GM12878 (cell line): ENCODE results near the gene TRAF3IP1. TPM values are rescaled to one million over a fixed set of nuclear protein-coding genes. Genes with fewer than 3 reads are reported as not detected.

Experiments
- ATAC-seq: fragments of 200-7000 bp; cut with Tn5 transposase; 3 replicates; pipeline ENCODE4 v1.9.1; 2020; ENCODE audit warnings: mild to moderate bottlenecking, moderate library complexity
- BruUV-seq: library from RNA; stranded (reverse); fragments of 400-500 nt; replicated peaks from 2 replicates; lab custom pipeline; 2021; lab: Mats Ljungman, UMichigan
- CTCF ChIA-PET: fragments of 300-600 bp; sonication (Branson Sonifier 250); formaldehyde crosslinking; extraction: SDS; loops from one replicate; lab custom pipeline; 2021; ENCODE audit warnings: inconsistent platforms; lab: Yijun Ruan, JAX
- POLR2A ChIA-PET: fragments of 350-600 bp; formaldehyde crosslinking; extraction: SDS; loops from one replicate; lab custom pipeline; 2021; ENCODE audit warnings: inconsistent platforms; lab: Charles Lee
- RAD21 ChIA-PET: fragments of 300-600 bp; sonication (Branson Sonifier 250); formaldehyde crosslinking; loops from one replicate; lab custom pipeline; 2023; ENCODE audit warnings: antibody characterized with exemption; ENCODE audit not compliant: unreplicated experiment; lab: Charles Lee
- SMC1A ChIA-PET: fragments of 300-600 bp; sonication (Branson Sonifier 250); formaldehyde crosslinking; loops from one replicate; lab custom pipeline; 2023; ENCODE audit not compliant: unreplicated experiment, uncharacterized antibody; lab: Charles Lee
- DNase-seq: peaks from one replicate; pipeline ENCODE4 v3.0.0-alpha.2; 2011; ENCODE audit warnings: low read depth, low spot score
- FAIRE-seq: peaks from 3 replicates; lab custom pipeline; 2011; peaks lifted over from hg19 to GRCh38; lab: Jason Lieb, UNC
- H2AFZ ChIP-seq: 2 replicates; pipeline ENCODE4 v1.6.0; 2011; ENCODE audit warnings: low read depth, low read length, control low read depth; ENCODE audit not compliant: control insufficient read depth
- H3K27ac ChIP-seq: 2 replicates; pipeline ENCODE4 v1.5.1; 2011; ENCODE audit warnings: control low read depth; ENCODE audit not compliant: control insufficient read depth, insufficient read depth
- H3K27me3 ChIP-seq, 2 experiments: replicated peaks in 1 of 2; 2 replicates each; pipeline versions ENCODE4 v1.6.0 to v1.6.1; 2011; ENCODE audit warnings: low read length in 1 of 2; ENCODE audit not compliant: control insufficient read depth in 2 of 2, insufficient read depth in 2 of 2
- H3K36me3 ChIP-seq, 2 experiments: 2 replicates each; pipeline ENCODE4 v1.5.1; 2011; ENCODE audit warnings: low read length in 1 of 2; ENCODE audit not compliant: control insufficient read depth in 2 of 2, insufficient read depth in 2 of 2
- H3K4me1 ChIP-seq: 2 replicates; pipeline ENCODE4 v1.6.1; 2011; ENCODE audit warnings: mild to moderate bottlenecking, low read length, moderate library complexity, mixed read lengths; ENCODE audit not compliant: control insufficient read depth, insufficient read depth
- H3K4me2 ChIP-seq: 2 replicates; pipeline ENCODE4 v1.6.0; 2011; ENCODE audit warnings: control low read depth; ENCODE audit not compliant: control insufficient read depth, insufficient read depth
- H3K4me3 ChIP-seq: fragments of 200-600 bp; sonication (generic); 2 replicates; pipeline ENCODE4 v1.5.1; 2016
- H3K79me2 ChIP-seq: 2 replicates; pipeline ENCODE4 v1.6.0; 2011; ENCODE audit warnings: low read length; ENCODE audit not compliant: control insufficient read depth, insufficient read depth
- H3K9ac ChIP-seq: 2 replicates; pipeline ENCODE4 v1.8.0; 2011; ENCODE audit warnings: low read length, control low read depth, mixed read lengths; ENCODE audit not compliant: control insufficient read depth, insufficient read depth
- H3K9me3 ChIP-seq: replicated peaks from 3 replicates; pipeline ENCODE4 v1.5.1; 2011; ENCODE audit warnings: mild to moderate bottlenecking, low read length; ENCODE audit not compliant: control insufficient read depth, insufficient read depth
- H4K20me1 ChIP-seq: 2 replicates; pipeline ENCODE4 v1.6.0; 2011; ENCODE audit not compliant: control insufficient read depth, insufficient read depth
- CHD1 ChIP-seq: IDR thresholded peaks from 2 replicates; pipeline ENCODE4 v1.6.1; 2012; ENCODE audit warnings: low read depth, low read length, improper control_type of control experiment
- E2F4 ChIP-seq: IDR thresholded peaks from 2 replicates; pipeline ENCODE4 v1.6.1; 2012; ENCODE audit warnings: low read depth, low read length, improper control_type of control experiment
- HDAC2 ChIP-seq: fragments of 200-600 bp; sonication (generic); IDR thresholded peaks from 2 replicates; pipeline ENCODE4 v1.6.1; 2017
- IKZF1 ChIP-seq: fragments of 450-650 bp; conservative IDR thresholded peaks from 2 replicates; pipeline ENCODE4 v1.6.1; 2017; ENCODE audit warnings: antibody characterized with exemption, mild to moderate bottlenecking
- MLLT1 ChIP-seq: fragments of 450-650 bp; IDR thresholded peaks from 2 replicates; pipeline ENCODE4 v1.6.1; 2016; ENCODE audit warnings: mild to moderate bottlenecking
- NFXL1 ChIP-seq: fragments of 450-650 bp; IDR thresholded peaks from 2 replicates; pipeline ENCODE4 v1.6.1; 2017; ENCODE audit warnings: antibody characterized with exemption, mild to moderate bottlenecking, borderline replicate concordance
- TBL1XR1 ChIP-seq: IDR thresholded peaks from 2 replicates; pipeline ENCODE4 v1.6.1; 2012; ENCODE audit warnings: low read depth, low read length, improper control_type of control experiment
- TCF12 ChIP-seq: IDR thresholded peaks from 2 replicates; pipeline ENCODE4 v1.6.1; 2011; ENCODE audit warnings: low read depth, mild to moderate bottlenecking, low read length
- WGBS: methylation state at CpG from one replicate; pipeline ENCODE4 v1.1.6; 2016; ENCODE audit warnings: low lambda C conversion rate; ENCODE audit not compliant: insufficient replicate concordance, insufficient coverage; ENCODE audit errors: missing lambda C conversion rate; 5-methylcytosine and 5-hydroxymethylcytosine counted together
- in situ Hi-C: fragments of 300-500 bp; cut with MboI; formaldehyde crosslinking; loops from 9 replicates; pipeline ENCODE4 v1.14.3; 2018; ENCODE audit warnings: mixed read lengths
- intact Hi-C: fragments of 100-400 bp; cut with micrococcal nuclease; formaldehyde crosslinking; loops from one replicate; pipeline ENCODE4 v1.14.2; 2022; ENCODE audit not compliant: unreplicated experiment
- polyA plus RNA-seq, 11 experiments: library from polyadenylated mRNA; depleted of rRNA in 4 of 11; unstranded in 6 of 11; stranded (reverse) in 5 of 11; fragments of >200 nt; fragmentation: Nextera tagmentation in 4 of 11; fragmentation: Illumina TruSeq in 1 of 11; extraction: Ambion mirVana in 4 of 11; extraction: Trizol in 1 of 11; gene quantifications; 1 replicate in 1 of 11; 2 replicates in 10 of 11; pipeline versions ENCODE4 v1.2.1 to v1.2.3, GENCODE V29; 2011 to 2016; ENCODE audit warnings: inconsistent platforms in 2 of 11, missing spikeins in 2 of 11, low read depth in 1 of 11
- total RNA-seq, 4 experiments: library from RNA; depleted of rRNA in 3 of 4; stranded (reverse); fragments of >200 nt in 3 of 4; fragmentation: Illumina TruSeq in 1 of 4; extraction: Trizol in 1 of 4; gene quantifications; 2 replicates each; pipeline versions ENCODE4 v1.2.1 to v1.2.3, GENCODE V29; 2013 to 2021
- TF ChIP-seq, protein P1 (sequence below): IDR thresholded peaks from 2 replicates; pipeline ENCODE4 v1.6.1; 2011; ENCODE audit warnings: borderline replicate concordance, low read depth, mild to moderate bottlenecking, moderate library complexity, low read length; ENCODE audit not compliant: insufficient read depth, poor library complexity, severe bottlenecking

The TRAF3IP1 gene
- total and polyA plus RNA-seq, 10 of the 15 experiments (the other 5 are each of a cell fraction or from before 2014, with no cell fraction given) = 1.6 to 7.5 (median 3.6) TPM

- no TSS peak for BruUV-seq
- no peak for FAIRE-seq
- H3K4me2 ChIP-seq = no peak overlapping the region
- DNase-seq = no peak
- ChIA-PET CTCF (interaction anchor here (1.3 kb wide), 1 partner anchor 13 kb away, joined by 4 read pairs; no protein-coding TSS in a partner anchor), POLR2A (no interaction called here), RAD21 (no interaction called here), SMC1A (no interaction called here)
- ATAC-seq = no peak
- no peaks in the 10 kb centered on the region for H3K27me3 ChIP-seq
- no peaks in the 10 kb centered on the region; the same call in 2 of the 3 replicates for H3K9me3 ChIP-seq
- no peak overlapping the region for H3K9ac ChIP-seq
- no peak overlapping the region for H3K4me3 ChIP-seq
- 97% methylated on average over 9 of the region's 9 CpGs for WGBS
- intact Hi-C loops = no loop called here
- H3K4me1 ChIP-seq = no peaks in the 10 kb centered on the region
- no peaks in the 10 kb centered on the region for H3K79me2 ChIP-seq
- peaks cover 23 to 33% of the 10 kb centered on the region in 2 experiments for H3K36me3 ChIP-seq
- TF ChIP-seq MLLT1 (no peak), E2F4 (no peak), HDAC2 (no peak), IKZF1 (no peak), CHD1 (no peak), TCF12 (no peak), TBL1XR1 (no peak), NFXL1 (no peak)
- TF ChIP-seq, protein P1, sequence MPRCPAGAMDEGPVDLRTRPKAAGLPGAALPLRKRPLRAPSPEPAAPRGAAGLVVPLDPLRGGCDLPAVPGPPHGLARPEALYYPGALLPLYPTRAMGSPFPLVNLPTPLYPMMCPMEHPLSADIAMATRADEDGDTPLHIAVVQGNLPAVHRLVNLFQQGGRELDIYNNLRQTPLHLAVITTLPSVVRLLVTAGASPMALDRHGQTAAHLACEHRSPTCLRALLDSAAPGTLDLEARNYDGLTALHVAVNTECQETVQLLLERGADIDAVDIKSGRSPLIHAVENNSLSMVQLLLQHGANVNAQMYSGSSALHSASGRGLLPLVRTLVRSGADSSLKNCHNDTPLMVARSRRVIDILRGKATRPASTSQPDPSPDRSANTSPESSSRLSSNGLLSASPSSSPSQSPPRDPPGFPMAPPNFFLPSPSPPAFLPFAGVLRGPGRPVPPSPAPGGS = no peak
- H4K20me1 ChIP-seq = no peaks in the 10 kb centered on the region
- in situ Hi-C loops = no loop called here
- H2AFZ ChIP-seq = no peak overlapping the region
- no peak overlapping the region for H3K27ac ChIP-seq
Measured at GRCh38 chr2:238449909-238450417, 129.6 kb downstream of the TRAF3IP1 start.
